GM12892 (cell line): Measurements from ENCODE around the gene OR5AR1.

Source experiments
- POLR2A ChIP-seq: IDR thresholded peaks from 2 replicates; pipeline ENCODE4 v1.6.1; 2011; ENCODE audit warnings: low read depth, low read length, control low read depth
- POLR2AphosphoS5 ChIP-seq: IDR thresholded peaks from 2 replicates; pipeline ENCODE4 v1.6.1; 2011; ENCODE audit warnings: low read depth, low read length, control low read depth

- TF ChIP-seq POLR2A = no peak
- no peak for TF ChIP-seq POLR2AphosphoS5
Measured at GRCh38 chr11:56706486-56706885, 43.0 kb downstream of the OR5AR1 start.
